Suprapubic skin (tissue), 4 donors: ENCODE results near the gene EPHB1. TPM values are rescaled to one million over a fixed set of nuclear protein-coding genes. Genes with fewer than 3 reads are reported as not detected.

Experiments
- DNase-seq, 2 donors: peaks; one replicate each; pipeline ENCODE4 v3.0.0-alpha.2; 2019; ENCODE audit warnings: low spot score in 2 of 2
- H3K27ac ChIP-seq: fragments of 200-600 bp; sonication (generic); one replicate; pipeline ENCODE4 v1.5.1; 2019
- H3K27me3 ChIP-seq: fragments of 200-600 bp; sonication (generic); one replicate; pipeline ENCODE4 v1.5.1; 2019
- H3K36me3 ChIP-seq: fragments of 200-600 bp; sonication (generic); one replicate; pipeline ENCODE4 v1.5.1; 2019
- H3K4me1 ChIP-seq: fragments of 200-600 bp; sonication (generic); one replicate; pipeline ENCODE4 v1.5.1; 2019
- H3K4me3 ChIP-seq: fragments of 200-600 bp; sonication (generic); one replicate; pipeline ENCODE4 v1.5.1; 2019; ENCODE audit warnings: mild to moderate bottlenecking
- H3K9me3 ChIP-seq: fragments of 200-600 bp; sonication (generic); one replicate; pipeline ENCODE4 v1.5.1; 2019
- CTCF ChIP-seq, 2 donors: fragments of 200-600 bp in 1 of 2; fragments of 450-650 bp in 1 of 2; sonication (generic) in 1 of 2; IDR thresholded peaks; one replicate each; pipeline ENCODE4 v1.5.1; 2016 to 2019; ENCODE audit warnings: antibody characterized with exemption in 2 of 2, mild to moderate bottlenecking in 1 of 2, moderate library complexity in 1 of 2
- EP300 ChIP-seq: sonication (generic); formaldehyde crosslinking; IDR thresholded peaks from one replicate; pipeline ENCODE4 v1.6.1; 2017; ENCODE audit warnings: antibody characterized with exemption
- POLR2A ChIP-seq, 2 donors: fragments of 450-650 bp; IDR thresholded peaks; one replicate each; pipeline ENCODE4 v1.6.1; 2017; ENCODE audit warnings: antibody characterized with exemption in 2 of 2, mild to moderate bottlenecking in 2 of 2, moderate library complexity in 2 of 2
- POLR2AphosphoS5 ChIP-seq, 3 donors: sonication (generic); formaldehyde crosslinking; IDR thresholded peaks; one replicate each; pipeline ENCODE4 v1.6.1; 2017; ENCODE audit warnings: antibody characterized with exemption in 3 of 3
- WGBS: methylation state at CpG from one replicate; pipeline ENCODE4 v1.1.5; 2018; 5-methylcytosine and 5-hydroxymethylcytosine counted together
- total RNA-seq, 4 donors: library from RNA; depleted of rRNA; stranded (reverse); fragments of >200 nt; gene quantifications; one replicate each; pipeline ENCODE4 v1.1.0, GENCODE V29; 2016

EPHB1 gene
- total RNA-seq, 4 donors from 2014 or later, result 8.5 to 30.7 (median 18.5) TPM

GRCh38 chr3:135081856-135082434 is 286.9 kb downstream of the EPHB1 start:
- H3K4me1 ChIP-seq, result no peaks in the 10 kb centered on the region

GRCh38 chr3:135082706-135083105 is 287.6 kb downstream of the EPHB1 start:
- Histone ChIP-seq H3K4me3 (no peak overlapping the region), H3K27ac (no peak overlapping the region), H3K4me1 (no peaks in the 10 kb centered on the region), H3K27me3 (no peaks in the 10 kb centered on the region), H3K36me3 (no peaks in the 10 kb centered on the region), H3K9me3 (no peaks in the 10 kb centered on the region)
- no peak for DNase-seq
- WGBS, result 62% methylated on average over 7 of the region's 7 CpGs
- TF ChIP-seq POLR2AphosphoS5 (IDR thresholded peaks at IDR 0.05), result no peak
- TF ChIP-seq EP300, result no peak
- no peak for TF ChIP-seq POLR2A (IDR thresholded peaks at IDR 0.05)
- TF ChIP-seq CTCF (IDR thresholded peaks at IDR 0.05), result no peak

More at GRCh38 chr3:135081856-135082434, 286.9 kb downstream of the EPHB1 start:
- TF ChIP-seq CTCF (IDR thresholded peaks at IDR 0.05) (no peak), POLR2A (IDR thresholded peaks at IDR 0.05) (no peak), EP300 (no peak)
- 83% methylated on average over 5 of the region's 5 CpGs for WGBS
- Histone ChIP-seq H3K9me3 (no peaks in the 10 kb centered on the region), H3K27me3 (no peaks in the 10 kb centered on the region), H3K36me3 (no peaks in the 10 kb centered on the region), H3K4me3 (no peak overlapping the region), H3K27ac (no peak overlapping the region)
- no peak for DNase-seq

GRCh38 chr3:135083179-135083578 is 288.1 kb downstream of the EPHB1 start:
- Histone ChIP-seq H3K27me3 (no peaks in the 10 kb centered on the region), H3K27ac (no peak overlapping the region), H3K4me1 (no peaks in the 10 kb centered on the region), H3K9me3 (no peaks in the 10 kb centered on the region), H3K4me3 (no peak overlapping the region), H3K36me3 (no peaks in the 10 kb centered on the region)
- TF ChIP-seq CTCF (IDR thresholded peaks at IDR 0.05), result no peak
- 68% methylated on average over 1 of the region's 1 CpG for WGBS
- DNase-seq, result no peak

GRCh38 chr3:135083756-135084155 is 288.7 kb downstream of the EPHB1 start:
- no peak for DNase-seq
- Histone ChIP-seq H3K4me3 (no peak overlapping the region), H3K27me3 (no peaks in the 10 kb centered on the region), H3K4me1 (no peaks in the 10 kb centered on the region), H3K36me3 (no peaks in the 10 kb centered on the region), H3K9me3 (no peaks in the 10 kb centered on the region), H3K27ac (no peak overlapping the region)
- TF ChIP-seq EP300, result no peak
- no peak for TF ChIP-seq POLR2AphosphoS5 (IDR thresholded peaks at IDR 0.05)
- TF ChIP-seq CTCF (IDR thresholded peaks at IDR 0.05), result no peak
- TF ChIP-seq POLR2A (IDR thresholded peaks at IDR 0.05), result no peak
- WGBS, result 78% methylated on average over 1 of the region's 1 CpG

- DNase-seq, result no peak
- Histone ChIP-seq H3K9me3 (no peaks in the 10 kb centered on the region), H3K4me3 (no peak overlapping the region), H3K36me3 (no peaks in the 10 kb centered on the region), H3K27ac (no peak overlapping the region), H3K27me3 (no peaks in the 10 kb centered on the region), H3K4me1 (no peaks in the 10 kb centered on the region)
- TF ChIP-seq CTCF (IDR thresholded peaks at IDR 0.05) (no peak), EP300 (no peak), POLR2A (IDR thresholded peaks at IDR 0.05) (no peak), POLR2AphosphoS5 (IDR thresholded peaks at IDR 0.05) (no peak)
- 75% methylated on average over 7 of the region's 7 CpGs for WGBS
Observed at GRCh38 chr3:135084405-135084804, 289.3 kb downstream of the EPHB1 start.
